ENCODE results near the gene DLG5.

Gene DLG5

DNA sequence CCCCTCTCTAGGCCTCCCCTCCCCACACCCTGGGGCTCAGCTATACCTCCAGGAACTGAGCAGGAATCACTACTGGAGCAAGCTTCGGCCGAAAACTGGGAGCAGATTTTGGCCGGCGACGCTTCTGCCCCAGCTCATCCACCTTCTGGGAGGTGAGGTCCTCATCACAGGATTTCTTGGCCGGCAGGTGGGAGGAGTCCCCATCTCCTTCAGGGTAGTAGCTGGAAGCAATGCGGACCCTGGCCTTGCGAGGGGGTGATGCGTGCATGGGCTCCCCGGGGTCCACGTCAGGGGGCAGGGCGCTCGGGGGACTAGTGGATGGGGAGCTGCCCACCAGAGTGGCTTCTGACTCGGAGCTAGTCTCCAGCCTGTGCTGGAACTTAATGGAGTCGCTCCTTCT, 105.5 kb downstream of the DLG5 start:
- no peak for DNase-seq (ENCODE audit: low read depth in 2 of 2)

DNA sequence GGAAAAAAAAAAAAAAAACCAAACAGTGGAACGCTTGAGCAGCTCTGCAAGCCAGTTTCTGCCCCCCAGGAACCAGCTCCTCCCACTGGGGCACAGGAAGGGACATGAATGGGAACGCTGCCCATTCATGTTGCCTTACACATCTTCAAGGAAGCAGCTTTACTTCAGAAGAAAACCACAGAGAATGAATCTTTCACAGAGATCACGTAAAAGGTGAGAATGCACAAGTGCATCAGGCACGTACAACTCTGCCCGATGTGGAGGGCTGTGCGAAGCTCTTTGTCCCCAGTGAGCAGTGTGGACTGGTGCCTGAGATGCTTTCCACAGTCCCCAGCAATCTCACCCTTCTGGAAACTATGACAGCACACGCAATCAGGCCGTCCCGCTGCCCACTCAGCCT, 106.2 kb downstream of the DLG5 start:
- DNase-seq (ENCODE audit: low read depth in 2 of 2): no peak

DNA sequence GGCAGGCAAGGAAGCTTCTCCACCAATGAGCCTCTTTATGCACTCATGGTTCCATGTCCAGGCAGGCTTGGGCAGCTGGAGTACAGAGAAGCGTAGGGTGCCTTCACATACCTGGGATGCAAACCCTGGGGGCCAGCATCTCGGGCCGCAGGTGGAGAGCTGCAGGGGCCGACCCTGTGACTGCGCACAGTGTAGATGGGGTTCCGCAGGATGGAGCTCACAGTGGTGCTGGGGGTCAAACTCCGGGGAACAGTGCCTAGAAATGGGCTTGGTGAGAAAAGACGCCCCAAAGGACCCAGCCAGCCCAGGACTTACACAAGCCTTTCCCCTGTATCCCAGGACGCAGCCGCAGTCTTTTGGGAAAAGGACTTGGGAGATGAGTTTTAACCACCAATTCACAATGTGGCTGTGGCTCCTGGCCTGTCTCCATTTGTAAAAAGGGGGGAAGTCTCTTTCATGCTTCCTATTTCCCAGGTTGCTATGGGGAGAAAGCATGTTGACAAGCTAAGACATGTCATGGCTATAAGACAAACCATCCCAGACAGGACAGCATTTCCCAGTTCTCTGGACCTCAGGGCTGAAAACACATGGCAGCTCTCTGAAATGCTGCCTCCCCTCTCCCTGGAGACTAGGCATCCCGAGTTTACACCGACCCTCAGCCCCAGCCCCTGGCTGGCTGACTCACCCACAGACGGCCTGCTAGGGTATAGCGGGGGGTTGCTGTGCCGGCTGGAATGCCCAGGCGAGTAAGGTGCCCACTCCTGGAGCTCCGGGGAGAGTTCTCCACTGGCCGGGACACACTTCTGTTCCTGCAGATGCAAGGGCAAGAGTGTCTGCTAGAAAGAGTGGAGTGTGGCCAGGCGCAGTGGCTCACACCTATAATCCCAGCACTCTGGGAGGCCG, 107.1 kb downstream of the DLG5 start:
- no peak for DNase-seq (ENCODE audit: low read depth in 2 of 2)

DNA sequence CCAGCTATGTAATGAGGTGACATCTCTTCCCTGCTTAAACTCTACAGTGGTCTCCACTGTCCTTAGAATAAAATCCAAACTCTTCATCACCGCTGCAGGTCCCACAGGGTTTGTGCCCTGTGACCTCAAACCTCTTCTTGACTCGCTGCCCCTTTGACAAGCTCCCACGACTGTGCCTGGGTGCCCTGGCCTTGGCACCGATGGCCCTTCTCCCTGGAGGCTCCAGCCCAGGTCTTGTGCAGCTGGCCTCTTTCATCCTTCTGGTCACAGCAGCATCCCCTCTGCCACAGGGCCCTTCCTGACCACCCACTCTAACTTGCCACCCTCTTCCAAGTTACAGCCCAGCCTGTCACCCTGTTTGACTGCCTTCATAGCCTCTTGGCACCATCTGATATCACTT, 108.2 kb downstream of the DLG5 start:
- no peak for DNase-seq (ENCODE audit: low read depth in 2 of 2)

DNA sequence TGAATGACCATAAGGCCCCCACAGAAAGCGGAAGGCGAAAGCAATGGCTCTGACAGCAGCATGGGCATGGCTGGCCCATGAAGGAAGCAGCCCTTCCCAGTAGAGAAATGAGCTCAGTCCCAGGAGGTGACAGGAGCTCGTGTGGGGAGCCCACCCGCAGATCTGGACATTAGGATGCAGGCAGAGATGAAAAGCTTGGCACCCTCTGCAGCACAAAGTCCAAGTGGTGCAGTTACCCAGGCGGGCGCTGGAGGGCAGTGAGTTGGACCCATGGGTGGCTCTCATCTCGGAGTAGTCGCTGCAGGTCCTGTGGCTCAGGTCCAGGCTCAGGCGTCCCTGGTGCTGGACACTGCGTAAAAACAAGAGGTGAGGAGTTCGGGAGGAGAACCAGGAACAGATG, 109.0 kb downstream of the DLG5 start:
- no peak for DNase-seq (ENCODE audit: low read depth in 2 of 2)

DNA sequence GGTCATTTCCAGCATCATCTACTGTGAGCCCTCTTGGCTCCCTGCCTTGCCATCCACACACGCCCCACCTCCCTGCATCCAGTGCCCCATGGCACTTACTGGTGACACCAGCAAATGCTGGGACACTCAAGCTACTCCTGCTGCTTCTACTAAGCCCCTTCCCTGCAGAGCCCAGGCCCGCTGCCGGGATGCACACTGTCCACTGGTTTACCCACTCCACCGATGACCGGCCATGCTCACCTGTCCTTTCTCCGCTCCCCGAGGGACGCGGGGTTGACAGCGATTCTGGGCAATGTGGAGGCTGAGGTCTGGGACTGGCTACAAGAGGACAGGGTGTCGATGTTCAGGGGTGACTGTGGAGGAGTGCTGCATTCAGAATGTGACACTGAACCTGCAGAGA, 110.2 kb downstream of the DLG5 start:
- DNase-seq (ENCODE audit: low read depth in 2 of 2): no peak

DNA sequence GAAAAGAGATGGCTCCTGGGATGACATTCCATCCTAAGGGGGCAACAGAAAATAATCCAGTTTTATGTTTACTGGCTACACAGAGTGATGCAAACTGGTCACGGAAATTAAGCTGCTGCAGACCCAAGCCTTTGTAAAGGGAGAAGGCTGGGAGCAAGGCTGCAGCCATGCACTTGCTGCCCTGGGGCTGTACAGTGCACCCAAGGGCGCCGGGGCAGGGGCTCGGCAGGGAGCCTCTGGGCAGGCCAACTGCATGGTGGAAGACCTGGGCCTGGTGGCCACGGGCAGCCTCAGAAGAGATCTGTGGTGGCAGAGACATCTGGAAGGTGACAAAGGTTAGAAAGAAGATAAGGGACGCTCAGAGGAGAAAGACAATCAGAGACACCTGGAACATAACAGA, 113.8 kb downstream of the DLG5 start:
- DNase-seq (ENCODE audit: low read depth in 2 of 2): no peak

DNA sequence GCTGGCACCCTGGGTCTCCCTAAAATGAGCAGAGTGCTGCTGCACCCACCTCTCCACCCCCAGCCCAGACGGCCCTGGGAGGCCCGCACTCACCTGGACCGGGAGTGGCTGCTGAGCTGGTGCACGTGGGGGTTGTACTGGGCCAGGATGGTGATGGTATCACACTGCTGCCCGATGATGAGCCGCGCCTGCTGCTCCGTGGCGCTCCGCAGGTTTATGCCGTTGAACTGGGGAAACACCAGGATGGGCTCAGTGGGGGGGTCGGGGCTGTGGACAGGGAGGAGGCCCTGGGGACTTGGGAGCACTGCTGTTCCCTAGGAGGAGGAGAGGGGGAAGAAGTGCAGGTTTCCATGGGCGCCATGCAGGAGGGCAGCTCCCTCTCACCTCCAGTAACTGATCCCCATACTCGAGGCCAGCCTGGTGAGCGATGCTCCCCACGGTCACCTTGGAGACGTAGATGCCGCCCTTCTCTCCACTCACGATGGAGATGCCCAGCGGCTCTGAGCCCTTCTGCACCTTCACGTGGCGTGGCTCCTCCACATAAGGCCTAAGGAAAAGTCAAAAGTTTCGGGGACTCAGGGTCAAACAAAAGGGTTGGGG, 114.6 kb downstream of the DLG5 start:
- DNase-seq (ENCODE audit: low read depth in 2 of 2): no peak

DNA sequence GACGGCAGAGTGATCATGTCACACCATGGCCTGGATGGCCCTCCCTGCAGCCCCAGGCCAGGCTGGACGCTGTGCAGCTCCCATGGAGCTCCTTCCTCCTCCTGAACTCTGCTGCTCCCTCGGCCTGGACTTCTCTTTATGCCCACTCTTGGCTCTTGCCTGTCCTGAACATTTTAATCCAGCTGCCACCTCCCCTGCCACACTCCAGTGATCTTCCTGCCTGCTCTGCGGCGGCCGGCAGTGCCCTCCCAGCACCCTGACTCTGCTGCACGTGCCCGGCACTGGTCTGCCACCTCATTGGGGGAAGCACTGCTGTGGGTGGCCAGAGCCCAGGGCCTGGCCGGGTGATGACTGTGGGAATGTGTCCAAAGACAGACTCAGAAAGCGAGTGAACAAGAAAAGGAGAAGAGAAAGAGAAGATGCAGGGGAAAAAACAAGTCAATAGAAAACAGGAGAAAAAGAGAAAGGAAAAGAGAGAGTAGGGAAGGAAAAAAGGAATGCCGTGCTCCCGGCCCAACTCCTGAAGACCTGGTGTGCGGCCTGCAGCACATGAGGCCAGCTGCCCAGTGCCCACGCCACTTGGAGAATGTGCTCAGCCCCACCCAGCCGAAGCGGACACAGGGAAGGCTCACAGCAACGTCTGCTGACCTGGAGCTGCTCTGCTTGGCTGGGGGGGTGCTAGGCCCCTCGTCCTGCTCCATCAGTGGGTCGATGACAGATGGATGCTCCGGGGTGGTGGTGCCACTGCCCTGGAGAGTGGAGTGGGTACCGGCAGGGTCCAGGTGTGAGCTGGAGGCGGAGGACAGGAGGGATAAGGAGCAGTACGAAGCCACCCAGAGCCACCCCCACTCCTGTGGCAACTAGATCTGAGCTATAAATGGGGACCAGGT, 115.9 kb downstream of the DLG5 start:
- DNase-seq (ENCODE audit: low read depth in 2 of 2): no peak

DNA sequence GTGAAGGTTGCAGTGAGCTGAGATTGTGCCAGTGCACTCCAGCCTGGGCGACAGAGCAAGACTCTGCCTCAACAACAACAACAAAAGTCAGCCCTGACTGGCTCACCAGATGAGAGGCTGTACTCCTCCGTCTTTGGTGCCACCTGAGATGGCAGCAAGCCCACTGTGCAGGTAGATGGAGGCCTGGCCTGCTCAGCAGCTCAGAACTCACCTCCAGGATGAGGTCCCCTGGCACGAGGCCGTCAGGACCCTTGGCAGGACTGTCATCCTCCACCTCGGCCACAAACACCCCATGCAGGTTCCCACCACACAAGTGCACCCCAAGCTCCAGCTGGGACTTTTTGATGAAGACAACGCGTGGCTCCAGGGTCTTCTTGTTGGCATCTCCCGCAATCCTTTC, 117.2 kb downstream of the DLG5 start:
- DNase-seq (ENCODE audit: low read depth in 2 of 2): no peak

DNA sequence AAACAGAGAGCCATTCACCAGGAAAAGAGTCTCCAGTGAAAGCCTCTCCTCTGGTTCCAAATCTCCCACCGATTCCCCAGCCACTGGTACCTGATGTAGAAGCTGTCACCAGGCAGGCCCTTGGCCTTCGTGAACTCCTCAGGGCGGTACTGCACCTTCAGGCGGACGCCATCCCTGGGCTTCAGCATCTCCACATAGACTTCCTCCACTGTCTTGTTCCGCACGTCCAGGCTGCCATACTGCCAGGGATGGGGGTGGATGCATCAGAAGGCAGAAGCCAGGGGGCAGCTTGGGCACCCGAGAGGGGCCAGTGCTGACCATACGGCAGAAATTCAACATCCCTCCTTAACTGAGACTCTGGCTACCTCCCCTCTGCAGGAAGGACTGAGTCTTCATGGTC, 118.8 kb downstream of the DLG5 start:
- no peak for DNase-seq (ENCODE audit: low read depth in 2 of 2)

DNA sequence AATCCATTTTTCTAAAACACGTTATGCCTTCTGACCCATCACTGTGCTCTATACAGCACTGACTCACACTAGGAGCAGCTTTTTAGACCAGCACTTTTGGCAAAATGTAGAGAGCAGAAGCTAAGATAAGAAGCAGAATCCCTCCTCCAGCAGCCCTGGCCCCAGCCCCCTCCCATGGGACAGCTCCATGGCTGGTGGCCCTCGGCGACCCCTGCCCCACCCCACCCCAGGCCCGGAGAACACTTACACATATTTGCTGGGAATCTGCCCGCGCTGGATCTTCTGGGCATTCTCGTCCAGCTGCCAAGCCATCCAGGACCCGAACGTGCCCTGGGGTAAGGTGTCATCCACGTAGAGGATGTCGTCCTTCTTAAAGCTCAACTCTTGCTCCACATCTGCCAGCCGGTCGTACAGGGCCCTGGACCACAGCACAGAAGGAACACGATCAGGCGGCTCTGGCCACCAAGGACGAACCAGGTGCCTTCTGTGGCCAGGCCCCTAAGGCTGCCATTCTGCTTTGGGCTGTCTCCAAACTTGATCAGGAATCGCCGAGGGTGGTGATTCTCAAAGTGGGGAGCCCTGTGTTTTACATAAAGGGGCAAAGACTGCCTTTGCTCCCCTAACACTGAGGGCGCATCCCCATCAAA, 119.9 kb downstream of the DLG5 start:
- DNase-seq (ENCODE audit: low read depth in 2 of 2): no peak

DNA sequence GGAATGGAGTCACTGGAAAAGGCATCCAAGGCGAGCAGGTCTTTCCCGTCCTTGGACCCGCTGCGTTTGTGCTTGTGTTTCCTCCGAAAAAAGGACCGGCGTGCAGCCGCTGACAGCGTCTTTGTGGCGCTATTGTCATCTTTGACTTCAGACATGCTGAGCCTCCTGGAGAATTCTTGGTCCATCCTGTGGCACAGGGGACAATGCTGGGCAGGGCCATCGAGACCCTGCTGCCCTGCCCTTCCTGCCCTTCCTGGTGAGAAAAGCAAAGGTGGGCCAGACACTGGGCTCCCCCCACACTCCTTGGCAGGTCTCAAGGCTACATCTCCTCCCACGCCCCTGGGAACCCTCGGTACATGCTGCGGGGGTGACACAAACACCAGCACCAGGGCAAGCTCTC, 120.9 kb downstream of the DLG5 start:
- no peak for DNase-seq (ENCODE audit: low read depth in 2 of 2)

DNA sequence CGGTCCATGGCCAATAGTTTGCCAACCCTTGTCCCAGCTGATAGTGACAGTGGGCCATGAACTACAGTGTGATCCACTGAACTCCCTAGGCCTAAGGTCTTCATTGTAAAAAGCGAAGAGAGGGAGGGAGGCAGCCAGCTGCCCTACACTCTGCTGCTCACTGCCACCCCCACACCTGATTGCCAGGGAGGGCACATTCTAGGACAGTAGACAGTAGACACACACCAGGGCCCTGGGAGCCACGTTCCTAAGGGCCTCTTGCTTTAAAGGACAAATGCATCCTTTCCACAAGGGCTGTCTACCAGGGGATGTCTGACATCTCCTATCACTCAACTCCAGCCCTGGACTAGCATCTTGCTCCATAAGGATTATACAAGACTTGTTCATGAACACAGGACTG, 122.2 kb downstream of the DLG5 start:
- DNase-seq (ENCODE audit: low read depth in 2 of 2): no peak

DNA sequence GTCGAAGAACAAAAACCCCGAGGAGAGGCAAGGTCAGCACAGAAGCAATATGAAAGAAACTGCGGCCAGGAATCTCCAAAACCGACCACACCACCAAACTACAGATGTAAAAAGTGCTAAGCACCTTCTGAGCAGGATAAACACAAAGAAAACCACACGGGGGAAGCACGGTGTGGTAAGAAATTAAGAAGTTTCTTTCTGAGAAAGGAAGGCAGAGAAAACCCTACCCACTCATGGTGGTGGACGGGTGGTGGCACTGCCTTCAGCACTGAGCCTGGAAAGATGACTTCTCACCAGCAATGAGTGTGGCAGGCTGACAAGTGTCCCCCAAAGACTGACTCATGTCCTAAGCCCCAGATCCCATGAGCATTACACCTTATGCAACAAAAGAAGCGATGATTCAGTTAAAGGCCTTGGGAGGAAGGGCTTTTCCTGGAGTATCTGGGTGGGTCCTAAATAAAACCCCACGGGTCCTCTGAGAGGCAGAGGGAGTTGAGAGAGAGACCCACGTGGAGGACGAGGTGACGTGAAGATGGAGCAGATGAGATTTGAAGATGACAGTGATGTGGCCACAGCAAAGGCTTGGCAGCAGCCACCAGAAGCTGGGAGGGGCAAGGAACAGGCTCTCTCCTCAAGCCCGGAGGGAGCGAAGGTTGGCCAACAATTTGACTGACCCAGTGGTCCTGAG, 124.9 kb downstream of the DLG5 start:
- no peak for DNase-seq (ENCODE audit: low read depth in 2 of 2)

DNA sequence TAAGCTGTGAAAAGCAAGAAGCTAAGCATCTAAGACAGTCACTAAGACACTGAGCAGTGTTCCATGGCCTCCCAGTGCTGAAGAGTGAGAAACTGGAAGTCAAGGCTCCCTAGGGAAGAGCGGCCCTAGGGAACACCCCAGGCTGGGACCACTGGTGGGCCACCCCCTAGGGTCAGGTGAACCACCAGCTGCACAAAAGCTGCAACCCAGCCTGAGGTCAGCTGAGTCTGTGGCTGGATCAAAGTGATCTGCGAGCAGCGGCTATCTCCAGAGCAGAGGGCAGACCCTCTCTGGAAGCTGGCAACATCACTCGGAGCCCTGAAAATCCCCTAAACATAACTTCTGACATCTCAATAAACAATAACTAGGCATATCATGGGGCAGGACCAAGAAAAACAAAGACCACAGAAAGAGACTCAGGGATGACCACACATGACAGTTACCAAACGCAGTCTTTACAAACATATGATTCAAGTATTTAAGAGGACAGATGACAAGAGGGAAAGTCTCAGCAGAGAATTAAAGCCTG, 125.8 kb downstream of the DLG5 start:
- DNase-seq (ENCODE audit: low read depth in 2 of 2): no peak

DNA sequence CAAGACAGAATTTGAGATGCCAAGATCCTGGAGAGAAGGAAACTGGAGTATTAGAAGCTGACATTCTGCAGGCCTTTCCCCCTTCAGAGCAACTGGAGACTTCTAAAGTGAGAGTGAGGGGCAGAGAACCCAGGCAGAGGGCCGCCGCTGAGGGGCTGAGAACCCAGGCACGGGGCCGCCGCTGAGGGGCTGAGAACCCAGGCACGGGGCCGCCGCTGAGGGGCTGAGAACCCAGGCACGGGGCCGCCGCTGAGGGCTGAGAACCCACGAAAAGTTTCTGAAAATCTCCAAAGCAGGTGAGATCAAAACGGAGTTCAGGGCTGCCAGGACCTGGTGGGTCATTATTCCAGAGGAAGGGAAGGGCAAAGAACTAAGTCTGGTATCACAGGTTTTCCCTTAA, 126.2 kb downstream of the DLG5 start:
- no peak for DNase-seq (ENCODE audit: low read depth in 2 of 2)

DNA sequence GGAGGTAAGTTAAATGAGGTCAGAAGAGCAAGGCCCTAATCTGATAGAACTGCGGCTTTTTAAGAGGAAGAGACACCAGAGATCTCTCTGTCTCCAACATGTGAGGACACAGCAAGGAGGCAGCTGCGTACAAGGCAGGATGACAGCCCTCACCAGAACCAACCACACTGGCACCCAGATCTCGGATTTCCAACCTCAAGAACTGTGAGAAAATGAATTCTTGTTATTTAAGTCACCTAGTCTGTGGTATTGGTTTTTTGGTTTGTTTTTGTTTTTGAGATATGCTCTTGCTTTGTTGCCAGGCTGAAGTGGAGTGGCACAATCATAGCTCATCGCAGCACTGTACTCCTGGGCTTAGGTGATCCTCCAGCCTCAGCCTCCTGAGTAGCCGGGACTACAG, 127.2 kb downstream of the DLG5 start:
- no peak for DNase-seq (ENCODE audit: low read depth in 2 of 2)

DNA sequence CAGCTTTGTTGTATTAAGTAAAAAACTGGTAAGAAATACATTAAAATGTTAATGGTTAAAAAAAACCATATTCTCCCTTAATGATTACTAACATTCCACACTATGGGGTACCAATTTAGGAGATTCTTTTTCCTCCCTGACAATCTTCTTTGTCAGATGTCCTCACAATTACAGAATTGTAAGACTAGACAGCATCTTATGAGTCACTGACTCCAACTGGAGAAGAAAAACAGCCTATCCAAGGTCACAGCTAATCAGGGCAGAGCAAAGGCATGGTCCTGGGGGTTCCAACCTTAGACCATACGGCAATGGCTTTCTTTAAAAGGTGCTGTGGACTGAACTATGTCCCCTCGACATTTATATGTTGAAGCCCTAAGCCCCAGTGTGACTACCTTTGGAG, 127.6 kb downstream of the DLG5 start:
- DNase-seq (ENCODE audit: low read depth in 2 of 2): no peak

DNA sequence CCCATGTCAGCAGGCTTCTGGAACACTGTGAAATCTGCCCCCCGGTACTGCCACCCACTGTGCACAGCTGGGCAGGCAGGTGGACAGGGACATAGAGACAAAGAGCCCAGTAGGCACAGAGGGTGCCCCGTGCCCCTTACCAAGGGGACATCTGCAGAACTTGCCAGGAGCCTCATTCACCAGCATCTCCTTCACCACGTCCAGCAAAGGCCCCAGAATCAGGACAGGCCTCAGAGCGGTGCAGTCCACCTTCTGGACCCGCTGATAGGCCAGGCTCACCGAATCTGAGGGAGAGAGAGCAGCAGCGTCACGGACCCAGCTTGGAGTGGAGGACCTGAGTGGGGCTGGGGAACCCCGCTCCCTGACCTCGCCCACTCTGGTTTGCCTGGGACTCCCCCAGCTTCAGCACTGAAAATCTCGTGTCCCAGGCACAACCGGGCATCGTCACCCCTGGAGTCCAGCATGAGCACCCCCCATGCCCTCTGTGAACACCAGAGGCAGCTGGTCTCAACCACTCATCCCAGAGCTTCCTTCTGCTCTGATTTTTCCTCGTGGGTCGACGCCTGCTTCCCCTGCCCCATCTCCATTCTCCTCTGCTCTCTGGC, 130.1 kb downstream of the DLG5 start:
- DNase-seq (ENCODE audit: low read depth in 2 of 2): no peak
